ENCODE results near the gene MAML3.

Gene MAML3

GRCh38 chr4:140068271-140068670 is 85.7 kb downstream of the MAML3 start:
- no peak for DNase-seq

DNA sequence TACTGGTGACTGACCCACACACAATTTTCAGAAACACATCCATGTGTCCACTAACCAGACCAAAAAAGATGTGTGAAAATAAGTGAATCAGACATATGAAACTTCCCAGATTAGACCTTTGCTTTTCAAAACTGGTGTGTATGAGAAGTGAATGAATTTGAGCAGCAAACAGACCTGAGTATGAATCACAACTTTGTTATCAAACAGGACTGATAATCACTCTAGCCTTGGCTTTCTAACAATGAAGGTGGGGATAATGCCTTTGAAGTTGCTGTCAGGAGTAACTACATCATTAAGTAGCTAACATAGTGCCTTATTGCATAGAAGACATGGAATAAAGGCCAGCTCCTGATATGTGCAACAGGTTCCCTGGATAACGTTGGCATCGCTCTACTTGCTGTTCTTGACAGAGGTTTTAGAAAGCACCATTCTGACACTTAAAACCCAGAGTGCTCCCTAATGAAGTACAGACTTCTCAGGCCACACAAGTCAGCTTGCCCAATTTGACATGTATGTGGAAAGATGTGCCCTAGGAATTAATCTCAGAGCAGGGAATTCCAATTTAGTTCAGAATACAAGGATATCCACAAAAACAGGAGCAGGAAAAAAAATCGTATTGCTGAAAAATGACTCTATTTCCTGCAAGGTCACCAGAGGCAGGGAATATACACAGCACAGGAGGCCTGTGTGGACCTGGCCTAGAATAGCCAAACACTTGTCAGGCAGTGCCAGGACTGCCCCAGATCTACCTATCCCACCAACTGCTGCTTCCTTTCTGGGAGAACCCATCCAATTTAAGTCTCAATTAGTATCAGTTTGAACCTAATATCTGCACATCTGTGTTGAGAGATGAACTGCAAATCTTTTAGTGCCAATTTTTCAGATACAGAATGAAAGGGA is 87.7 kb downstream of the MAML3 start:
- DNase-seq, result no peak

DNA sequence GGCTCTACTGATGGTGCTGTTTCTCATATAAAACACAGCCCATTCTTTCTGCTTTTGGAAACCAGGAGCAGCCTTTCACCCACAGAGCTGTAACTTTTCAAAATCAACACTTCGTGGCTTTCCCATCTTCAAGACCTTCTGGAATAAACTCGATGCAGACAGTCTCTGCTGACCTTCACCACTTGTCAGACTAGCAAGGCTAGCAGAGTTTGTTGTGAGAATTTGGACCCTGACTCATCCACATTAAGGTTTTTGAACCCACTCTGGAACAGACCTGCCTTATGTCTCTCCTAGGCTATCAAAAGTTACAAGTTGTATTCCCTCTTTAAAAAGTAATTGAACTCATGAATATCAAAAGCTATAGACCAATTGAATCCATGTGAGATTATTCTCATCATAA is 88.6 kb downstream of the MAML3 start:
- no peak for DNase-seq

DNA sequence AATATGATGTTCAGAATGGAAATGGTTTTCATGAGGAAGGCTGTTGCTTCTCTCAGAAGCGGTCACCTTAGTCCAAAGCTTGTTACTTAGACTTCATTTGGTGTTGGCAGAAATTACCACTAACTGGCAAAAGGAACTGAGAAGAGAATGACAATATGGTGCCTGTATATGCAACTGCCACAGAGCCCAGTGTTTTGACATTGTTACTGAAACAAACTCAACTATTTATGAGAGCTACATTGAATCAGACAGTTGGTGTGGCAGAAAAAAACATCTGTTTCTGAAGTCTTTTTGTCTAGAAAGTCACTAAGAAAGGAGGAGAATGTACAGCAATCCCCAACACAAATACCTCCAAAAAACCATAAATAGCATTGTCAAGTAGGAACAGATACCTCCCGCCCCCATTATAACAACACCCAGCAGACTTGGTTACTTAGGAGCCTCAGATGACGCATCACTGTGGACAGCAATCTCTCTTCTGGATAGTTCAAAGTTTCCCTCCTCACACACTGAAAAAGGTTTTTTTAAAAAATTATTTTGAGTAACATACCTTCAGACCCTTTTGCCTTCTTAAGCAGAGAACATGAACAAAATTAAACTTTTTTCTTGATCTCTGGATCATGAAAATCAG is 92.2 kb downstream of the MAML3 start:
- DNase-seq, result no peak

- no peak for DNase-seq
Observed at GRCh38 chr4:140061194-140061593, 92.8 kb downstream of the MAML3 start.

- no peak for DNase-seq
Observed at GRCh38 chr4:140059159-140059558, 94.8 kb downstream of the MAML3 start.

DNA sequence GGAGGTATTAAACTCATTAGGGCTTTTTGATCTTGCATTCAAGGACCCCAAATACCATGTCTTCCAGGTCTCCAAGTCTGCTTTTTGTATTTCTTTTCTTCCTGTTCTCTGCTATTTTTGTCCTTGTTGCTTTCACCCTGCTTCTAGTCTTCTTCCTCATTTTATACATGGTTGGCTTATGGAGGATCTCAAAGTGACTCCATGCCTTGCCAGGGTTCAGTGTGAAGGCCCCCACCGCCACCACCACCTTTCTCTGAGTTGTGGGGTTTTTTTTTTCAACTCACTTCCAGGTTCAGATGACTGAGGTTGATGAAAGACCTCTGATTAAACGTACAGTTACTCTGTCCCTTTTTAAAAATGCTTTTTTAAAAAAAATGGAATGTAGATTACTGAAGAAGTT is 96.3 kb downstream of the MAML3 start:
- no peak for DNase-seq

DNA sequence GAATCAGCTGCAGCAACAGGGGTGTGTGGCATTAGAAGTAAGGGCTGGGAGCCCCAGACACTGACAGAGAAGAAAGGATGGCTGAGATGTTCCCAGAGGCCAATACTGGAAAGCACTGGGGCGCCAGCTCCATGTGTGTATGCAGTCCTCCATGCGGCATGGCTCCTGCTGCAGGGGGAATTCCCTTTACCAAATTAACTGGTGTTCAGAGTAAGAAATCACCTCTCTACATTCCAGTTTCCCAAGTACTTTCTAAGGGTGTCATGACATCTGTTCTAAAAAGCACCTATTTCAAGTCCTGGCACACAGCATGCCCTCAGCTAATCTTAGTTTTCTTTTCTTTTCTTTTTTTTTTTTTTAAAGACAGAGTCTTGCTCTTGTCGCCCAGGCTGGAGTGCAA is 98.0 kb downstream of the MAML3 start:
- no peak for DNase-seq

DNA sequence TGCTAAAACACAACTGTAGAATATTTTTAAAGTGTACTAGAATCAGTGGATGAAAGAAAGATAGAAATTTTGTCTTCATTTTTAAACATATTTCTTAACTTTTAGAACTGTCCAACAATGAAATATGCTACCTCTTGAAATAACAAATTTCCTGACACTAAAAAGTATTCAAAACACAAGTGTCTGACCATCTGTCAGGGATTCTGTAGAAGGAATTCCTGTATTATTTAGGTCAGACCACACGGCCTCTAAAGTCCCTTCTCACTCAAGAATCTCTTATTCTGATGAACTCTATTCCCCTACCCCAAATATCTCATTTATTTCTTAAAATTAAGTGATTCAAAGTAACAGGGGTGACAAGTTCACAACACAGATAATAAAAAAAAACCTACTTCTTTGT is 99.1 kb downstream of the MAML3 start:
- DNase-seq, result no peak

- no peak for DNase-seq
Observed at GRCh38 chr4:140053185-140053584, 100.8 kb downstream of the MAML3 start.

- peak; percentile 27 for DNase-seq
Observed at GRCh38 chr4:140052050-140052449, 101.9 kb downstream of the MAML3 start.

GRCh38 chr4:140049849-140050637 is 103.9 kb downstream of the MAML3 start:
- DNase-seq, result no peak

DNA sequence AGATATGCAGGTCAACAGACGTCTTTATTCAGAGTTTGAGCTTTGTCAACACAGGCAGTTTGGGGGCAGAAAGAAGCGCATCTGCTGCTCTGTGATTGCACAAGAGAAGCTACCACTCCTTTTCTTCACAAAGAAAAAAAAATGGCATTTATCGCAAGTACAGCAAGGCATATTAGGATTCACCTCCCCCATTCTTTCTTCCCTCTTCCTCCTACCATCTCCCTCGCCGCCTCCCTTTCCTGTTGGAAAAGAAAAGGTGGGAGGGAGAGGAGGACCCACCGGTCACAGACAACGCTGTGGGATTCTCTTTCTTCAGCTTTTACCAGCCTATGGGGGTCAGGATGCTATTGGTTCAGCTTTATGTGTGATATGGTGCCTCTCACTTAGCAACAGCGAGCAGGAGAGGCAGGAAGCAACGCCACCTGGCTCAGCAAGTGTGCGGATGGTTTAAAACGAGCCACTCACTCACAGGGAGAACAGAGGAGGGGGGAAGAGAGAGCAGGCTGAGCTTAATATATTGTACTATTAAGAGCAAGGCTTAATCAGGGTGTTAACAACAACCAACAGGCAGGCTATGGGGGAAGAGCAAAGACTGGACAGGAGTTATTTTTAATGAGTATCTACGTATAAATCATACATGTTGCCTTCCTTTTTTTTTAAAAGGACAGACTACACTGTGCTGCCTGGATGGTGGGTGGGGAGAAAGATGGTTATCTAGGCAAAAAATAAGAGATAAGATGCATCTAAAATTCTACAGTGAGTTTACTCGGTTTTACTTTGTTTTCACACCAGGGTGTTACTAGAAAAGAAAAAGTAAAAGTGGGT is 104.7 kb downstream of the MAML3 start:
- DNase-seq, result peak; percentile 44

DNA sequence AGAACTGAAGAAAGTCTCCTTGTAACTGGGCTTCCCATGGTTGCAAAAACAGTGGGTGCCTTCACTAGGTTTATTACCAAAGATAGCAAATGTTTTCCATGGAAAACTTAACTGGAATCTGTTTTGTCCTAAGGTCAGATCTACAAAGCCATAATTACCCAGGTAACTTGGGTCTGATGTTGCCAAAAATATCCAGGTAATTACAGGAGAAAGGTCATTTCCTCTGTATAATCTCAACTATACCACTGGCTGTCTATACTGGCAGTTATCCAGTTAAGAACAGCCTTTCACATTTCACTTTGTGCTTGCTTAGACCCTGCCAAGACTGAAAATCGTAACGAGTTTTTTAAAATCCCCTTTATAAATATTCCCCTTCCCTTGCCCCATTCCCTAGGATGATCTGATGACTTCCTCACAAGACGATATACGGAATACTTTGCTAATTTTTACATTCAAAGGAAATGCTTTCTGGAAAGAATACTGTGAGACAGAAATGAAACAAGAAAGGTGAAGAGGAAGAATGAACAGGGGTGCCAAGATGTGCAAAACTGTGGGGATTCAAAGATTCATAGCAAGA is 105.5 kb downstream of the MAML3 start:
- no peak for DNase-seq

GRCh38 chr4:140047786-140048185 is 106.2 kb downstream of the MAML3 start:
- DNase-seq, result no peak

- DNase-seq, result no peak
Observed at GRCh38 chr4:140047017-140047640, 106.9 kb downstream of the MAML3 start.

GRCh38 chr4:140046543-140046942 is 107.4 kb downstream of the MAML3 start:
- DNase-seq, result no peak

GRCh38 chr4:140046016-140046415 is 108.0 kb downstream of the MAML3 start:
- DNase-seq, result no peak

- DNase-seq, result no peak
Observed at GRCh38 chr4:140044337-140044902, 109.6 kb downstream of the MAML3 start.

GRCh38 chr4:140042634-140043033 is 111.3 kb downstream of the MAML3 start:
- DNase-seq, result no peak

GRCh38 chr4:140038031-140038533 is 115.9 kb downstream of the MAML3 start:
- DNase-seq, result no peak

Measured in CD4-positive, alpha-beta T cell treated with Interleukin-10 for 1 hour (primary cell).